HepG2 (cell line): ENCODE data around the gene SCUBE1. TPM values are rescaled to one million over a fixed set of nuclear protein-coding genes. Genes with fewer than 3 reads are reported as not detected.

Experiments used
- CTCF ChIP-seq: sonication (generic); formaldehyde crosslinking; IDR thresholded peaks from 2 replicates; pipeline ENCODE4 v1.5.0; 2020; ENCODE audit warnings: mild to moderate bottlenecking, missing genetic modification reagents, moderate library complexity
- GRHL1 ChIP-seq: sonication (generic); formaldehyde crosslinking; conservative IDR thresholded peaks from 2 replicates; pipeline ENCODE4 v1.8.0; 2022; ENCODE audit warnings: missing genetic modification reagents
- PAWR ChIP-seq: sonication (generic); formaldehyde crosslinking; IDR thresholded peaks from 2 replicates; pipeline ENCODE4 v1.4.0; 2020; ENCODE audit warnings: missing genetic modification reagents, mild to moderate bottlenecking, borderline replicate concordance
- PITX1 ChIP-seq: sonication (generic); formaldehyde crosslinking; IDR thresholded peaks from 2 replicates; pipeline ENCODE4 v1.5.1; 2020; ENCODE audit warnings: mild to moderate bottlenecking, missing genetic modification reagents
- RBM22 ChIP-seq: fragments of 200-400 bp; formaldehyde crosslinking; optimal IDR thresholded peaks from 2 replicates; pipeline ENCODE3; 2017; ENCODE audit warnings: mild to moderate bottlenecking, low read length, moderate library complexity
- RFX1 ChIP-seq: fragments of 450-650 bp; IDR thresholded peaks from 2 replicates; pipeline ENCODE4 v1.6.1; 2017
- SPEN ChIP-seq: sonication (generic); formaldehyde crosslinking; IDR thresholded peaks from 2 replicates; pipeline ENCODE4 v1.5.1; 2020; ENCODE audit warnings: low read depth, mild to moderate bottlenecking, missing genetic modification reagents
- TEAD3 ChIP-seq: optimal IDR thresholded peaks from 2 replicates; pipeline ENCODE3; 2016; ENCODE audit warnings: borderline replicate concordance
- TOE1 ChIP-seq: sonication (generic); formaldehyde crosslinking; IDR thresholded peaks from 2 replicates; pipeline ENCODE4 v1.4.0; 2020; ENCODE audit warnings: mild to moderate bottlenecking, missing genetic modification reagents
- ZBTB43 ChIP-seq: sonication (generic); formaldehyde crosslinking; conservative IDR thresholded peaks from 2 replicates; pipeline ENCODE4 v1.4.0; 2020; ENCODE audit warnings: missing genetic modification reagents
- ZBTB46 ChIP-seq: sonication (generic); formaldehyde crosslinking; IDR thresholded peaks from 2 replicates; pipeline ENCODE4 v1.4.0; 2020; ENCODE audit warnings: mild to moderate bottlenecking, missing genetic modification reagents, borderline replicate concordance
- ZMYM4 ChIP-seq: sonication (generic); formaldehyde crosslinking; IDR thresholded peaks from 2 replicates; pipeline ENCODE4 v1.8.1; 2023; ENCODE audit warnings: mild to moderate bottlenecking, missing genetic modification reagents
- ZNF24 ChIP-seq: fragments of 450-650 bp; IDR thresholded peaks from 2 replicates; pipeline ENCODE4 v1.6.1; 2017; ENCODE audit warnings: antibody characterized with exemption, mild to moderate bottlenecking
- ZNF33A ChIP-seq: sonication (generic); formaldehyde crosslinking; IDR thresholded peaks from 2 replicates; pipeline ENCODE4 v1.5.1; 2020; ENCODE audit warnings: missing genetic modification reagents, mild to moderate bottlenecking, moderate library complexity, borderline replicate concordance
- ZNF484 ChIP-seq: sonication (generic); formaldehyde crosslinking; IDR thresholded peaks from 2 replicates; pipeline ENCODE4 v1.5.1; 2020; ENCODE audit warnings: mild to moderate bottlenecking, low read depth, missing genetic modification reagents, borderline replicate concordance
- ZNF567 ChIP-seq: sonication (generic); formaldehyde crosslinking; IDR thresholded peaks from 2 replicates; pipeline ENCODE4 v1.8.1; 2023; ENCODE audit warnings: mild to moderate bottlenecking, missing genetic modification reagents, borderline replicate concordance
- ZNF607 ChIP-seq: sonication (generic); formaldehyde crosslinking; IDR thresholded peaks from 2 replicates; pipeline ENCODE4 v1.5.1; 2020; ENCODE audit warnings: missing genetic modification reagents, mild to moderate bottlenecking, borderline replicate concordance
- polyA plus RNA-seq, 8 experiments: library from polyadenylated mRNA; depleted of rRNA in 3 of 8; stranded (reverse) in 7 of 8; unstranded in 1 of 8; fragments of >200 nt; fragmentation: Illumina TruSeq in 4 of 8; extraction: Trizol in 4 of 8; gene quantifications; 2 replicates each; pipeline versions ENCODE4 v1.2.1 to v1.2.3, GENCODE V29; 2011 to 2016; ENCODE audit warnings: low read depth in 4 of 8, missing spikeins in 1 of 8, mixed read lengths in 1 of 8; ENCODE audit not compliant: insufficient read depth in 1 of 8
- total RNA-seq, 5 experiments: library from RNA; depleted of rRNA; stranded (reverse); fragments of >200 nt; fragmentation: Illumina TruSeq; extraction: Trizol; gene quantifications; 2 replicates each; pipeline ENCODE4 v1.2.3, GENCODE V29; 2016; ENCODE audit warnings: low read depth in 1 of 5
- TF ChIP-seq, protein P1 (sequence below): IDR thresholded peaks from 2 replicates; pipeline ENCODE4 v1.6.1; 2016; ENCODE audit warnings: mild to moderate bottlenecking, missing biosample characterization, missing genetic modification reagents
- TF ChIP-seq, protein P2 (sequence below): sonication (generic); formaldehyde crosslinking; IDR thresholded peaks from 2 replicates; pipeline ENCODE4 v1.5.0; 2020; ENCODE audit warnings: mild to moderate bottlenecking, missing genetic modification reagents

Gene SCUBE1
- total and polyA plus RNA-seq, 2 of the 13 experiments (the other 11 are each of a cell fraction or from before 2014, with no cell fraction given), result under 0.01 to 0.05 TPM

- TF ChIP-seq RBM22, result no peak
- TF ChIP-seq ZNF24, result no peak
- no peak for TF ChIP-seq ZNF484
- TF ChIP-seq CTCF (CRISPR knock-in tag), result no peak; the same call in 1 of the 2 replicates
- no peak for TF ChIP-seq GRHL1
- no peak for TF ChIP-seq ZNF33A (CRISPR knock-in tag)
- TF ChIP-seq ZBTB46 (CRISPR knock-in tag), result no peak
- peak; percentile 46; the same call in 1 of the 2 replicates for TF ChIP-seq ZBTB43 (CRISPR knock-in tag)
- TF ChIP-seq RFX1, result no peak
- TF ChIP-seq PITX1 (CRISPR knock-in tag), result no peak
- TF ChIP-seq PAWR (CRISPR knock-in tag), result no peak
- TF ChIP-seq, protein P1, sequence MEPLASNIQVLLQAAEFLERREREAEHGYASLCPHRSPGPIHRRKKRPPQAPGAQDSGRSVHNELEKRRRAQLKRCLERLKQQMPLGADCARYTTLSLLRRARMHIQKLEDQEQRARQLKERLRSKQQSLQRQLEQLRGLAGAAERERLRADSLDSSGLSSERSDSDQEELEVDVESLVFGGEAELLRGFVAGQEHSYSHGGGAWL, result no peak
- TF ChIP-seq ZNF567, result no peak
- TF ChIP-seq, protein P2, sequence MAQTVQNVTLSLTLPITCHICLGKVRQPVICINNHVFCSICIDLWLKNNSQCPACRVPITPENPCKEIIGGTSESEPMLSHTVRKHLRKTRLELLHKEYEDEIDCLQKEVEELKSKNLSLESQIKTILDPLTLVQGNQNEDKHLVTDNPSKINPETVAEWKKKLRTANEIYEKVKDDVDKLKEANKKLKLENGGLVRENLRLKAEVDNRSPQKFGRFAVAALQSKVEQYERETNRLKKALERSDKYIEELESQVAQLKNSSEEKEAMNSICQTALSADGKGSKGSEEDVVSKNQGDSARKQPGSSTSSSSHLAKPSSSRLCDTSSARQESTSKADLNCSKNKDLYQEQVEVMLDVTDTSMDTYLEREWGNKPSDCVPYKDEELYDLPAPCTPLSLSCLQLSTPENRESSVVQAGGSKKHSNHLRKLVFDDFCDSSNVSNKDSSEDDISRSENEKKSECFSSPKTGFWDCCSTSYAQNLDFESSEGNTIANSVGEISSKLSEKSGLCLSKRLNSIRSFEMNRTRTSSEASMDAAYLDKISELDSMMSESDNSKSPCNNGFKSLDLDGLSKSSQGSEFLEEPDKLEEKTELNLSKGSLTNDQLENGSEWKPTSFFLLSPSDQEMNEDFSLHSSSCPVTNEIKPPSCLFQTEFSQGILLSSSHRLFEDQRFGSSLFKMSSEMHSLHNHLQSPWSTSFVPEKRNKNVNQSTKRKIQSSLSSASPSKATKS (CRISPR knock-in tag), result no peak
- TF ChIP-seq ZNF607 (CRISPR knock-in tag), result peak; percentile 49; the same call in 1 of the 2 replicates
- no peak for TF ChIP-seq ZMYM4 (CRISPR knock-in tag)
- no peak for TF ChIP-seq TOE1
- TF ChIP-seq TEAD3 (CRISPR knock-in tag), result no peak
- 0 out of 2 replicates have a peak, but pooled peaks have one; percentile 18 for TF ChIP-seq SPEN (CRISPR knock-in tag)
Measured at GRCh38 chr22:43186272-43187170, 156.7 kb downstream of the SCUBE1 start, which contains the start of gene TTLL12 (continued).
